DND-41 (cell line): ENCODE results near the gene CACNG3.

Experiments used
- ATAC-seq: fragments of 200-7000 bp; cut with Tn5 transposase; 3 replicates; pipeline ENCODE4 v1.9.1; 2021; ENCODE audit warnings: low read depth; ENCODE audit not compliant: insufficient read depth
- DNase-seq: peaks from one replicate; pipeline ENCODE4 v3.0.0-alpha.2; 2020
- H2AFZ ChIP-seq: 2 replicates; pipeline ENCODE4 v1.6.0; 2012; ENCODE audit warnings: low read depth, low read length
- H3K27ac ChIP-seq: 2 replicates; pipeline ENCODE4 v1.5.1; 2012; ENCODE audit warnings: low read length, inconsistent platforms
- H3K27me3 ChIP-seq: fragments of 200-600 bp; sonication (generic); 2 replicates; pipeline ENCODE4 v1.6.0; 2012; ENCODE audit warnings: low read length, mild to moderate bottlenecking, inconsistent platforms; ENCODE audit not compliant: insufficient read depth, poor library complexity
- H3K36me3 ChIP-seq: 2 replicates; pipeline ENCODE4 v1.5.1; 2012; ENCODE audit warnings: low read length, inconsistent platforms; ENCODE audit not compliant: insufficient read depth
- H3K4me1 ChIP-seq: 2 replicates; pipeline ENCODE4 v1.5.1; 2012; ENCODE audit warnings: mild to moderate bottlenecking, low read length; ENCODE audit not compliant: insufficient read depth
- H3K4me2 ChIP-seq: 2 replicates; pipeline ENCODE4 v1.6.0; 2012; ENCODE audit warnings: mild to moderate bottlenecking, moderate library complexity, low read length, inconsistent platforms; ENCODE audit not compliant: insufficient read depth
- H3K4me3 ChIP-seq, 2 experiments: fragments of 200-600 bp in 1 of 2; shearing (Covaris generic) in 1 of 2; 2 replicates each; pipeline ENCODE4 v1.5.1; 2012 to 2016; ENCODE audit warnings: inconsistent platforms in 2 of 2, low read length in 2 of 2, mild to moderate bottlenecking in 2 of 2, low read depth in 1 of 2, moderate library complexity in 1 of 2
- H3K79me2 ChIP-seq: 2 replicates; pipeline ENCODE4 v1.6.0; 2012; ENCODE audit warnings: low read length, inconsistent platforms; ENCODE audit not compliant: insufficient read depth
- H3K9ac ChIP-seq: 2 replicates; pipeline ENCODE4 v1.6.0; 2012; ENCODE audit warnings: low read depth, mild to moderate bottlenecking, inconsistent platforms, low read length, moderate library complexity
- H3K9me3 ChIP-seq: 2 replicates; pipeline ENCODE4 v1.5.1; 2012; ENCODE audit warnings: low read length, moderate library complexity, mild to moderate bottlenecking, inconsistent platforms; ENCODE audit not compliant: insufficient read depth, severe bottlenecking
- H4K20me1 ChIP-seq: 2 replicates; pipeline ENCODE4 v1.6.0; 2012; ENCODE audit warnings: low read length; ENCODE audit not compliant: insufficient read depth
- CTCF ChIP-seq: IDR thresholded peaks from 2 replicates; pipeline ENCODE4 v1.5.1; 2012; ENCODE audit warnings: borderline replicate concordance, low read length, moderate library complexity, mild to moderate bottlenecking; ENCODE audit not compliant: poor library complexity, severe bottlenecking; ENCODE audit errors: extremely low read depth
- EZH2 ChIP-seq: IDR thresholded peaks from 3 replicates; pipeline ENCODE4 v1.6.1; 2012; ENCODE audit warnings: borderline replicate concordance, low read depth, mild to moderate bottlenecking, moderate library complexity, low read length, inconsistent platforms; ENCODE audit not compliant: severe bottlenecking

CACNG3 gene

GRCh38 chr16:24319126-24319814 is 63.1 kb downstream of the CACNG3 start:
- H2AFZ ChIP-seq = no peak overlapping the region
- DNase-seq (no peak), ATAC-seq (no peak)
- H3K9ac ChIP-seq = no peak overlapping the region
- H3K79me2 ChIP-seq = no peaks in the 10 kb centered on the region
- no peak overlapping the region for H3K4me2 ChIP-seq
- 0 out of 2 replicates have a peak, but pooled peaks cover 4% of the 10 kb centered on the region for H4K20me1 ChIP-seq
- H3K27ac ChIP-seq = no peak overlapping the region
- no peak overlapping the region for H3K4me3 ChIP-seq
- H3K9me3 ChIP-seq = no peaks in the 10 kb centered on the region
- H3K36me3 ChIP-seq = no peaks in the 10 kb centered on the region
- H3K4me1 ChIP-seq = no peaks in the 10 kb centered on the region
- TF ChIP-seq EZH2 = no peak
- TF ChIP-seq CTCF = no peak
- H3K27me3 ChIP-seq = no peaks in the 10 kb centered on the region

GRCh38 chr16:24322106-24322505 is 66.0 kb downstream of the CACNG3 start:
- H3K27me3 ChIP-seq = peaks cover 7% of the 10 kb centered on the region
- H3K79me2 ChIP-seq = no peaks in the 10 kb centered on the region
- H3K9me3 ChIP-seq = no peaks in the 10 kb centered on the region
- no peak overlapping the region for H3K4me3 ChIP-seq
- H3K36me3 ChIP-seq = no peaks in the 10 kb centered on the region
- H3K9ac ChIP-seq = no peak overlapping the region
- no peak overlapping the region for H3K4me2 ChIP-seq
- H3K4me1 ChIP-seq = no peaks in the 10 kb centered on the region
- ATAC-seq (no peak), DNase-seq (no peak)
- TF ChIP-seq EZH2 (no peak), CTCF (no peak)
- no peak overlapping the region for H3K27ac ChIP-seq
- no peak overlapping the region for H2AFZ ChIP-seq
- H4K20me1 ChIP-seq = no peaks in the 10 kb centered on the region

- no peak overlapping the region for H3K4me2 ChIP-seq
- H3K9ac ChIP-seq = no peak overlapping the region
- no peaks in the 10 kb centered on the region for H3K36me3 ChIP-seq
- no peak overlapping the region for H2AFZ ChIP-seq
- H3K27me3 ChIP-seq = peaks cover 10% of the 10 kb centered on the region
- H4K20me1 ChIP-seq = no peaks in the 10 kb centered on the region
- H3K79me2 ChIP-seq = no peaks in the 10 kb centered on the region
- ATAC-seq (no peak), DNase-seq (no peak)
- H3K4me3 ChIP-seq = no peak overlapping the region
- no peaks in the 10 kb centered on the region for H3K4me1 ChIP-seq
- no peak overlapping the region for H3K27ac ChIP-seq
- no peaks in the 10 kb centered on the region for H3K9me3 ChIP-seq
- TF ChIP-seq EZH2 (no peak), CTCF (no peak)
These were observed 68.3 kb downstream of the CACNG3 start for GRCh38 chr16:24324421-24324820.

- H3K4me3 ChIP-seq = no peak overlapping the region
- ATAC-seq (no peak), DNase-seq (no peak)
- H3K9ac ChIP-seq = no peak overlapping the region
- no peak overlapping the region for H3K4me2 ChIP-seq
- no peaks in the 10 kb centered on the region for H3K4me1 ChIP-seq
- no peak overlapping the region for H2AFZ ChIP-seq
- no peak overlapping the region for H3K27ac ChIP-seq
- H4K20me1 ChIP-seq = no peaks in the 10 kb centered on the region
- H3K36me3 ChIP-seq = no peaks in the 10 kb centered on the region
- H3K79me2 ChIP-seq = no peaks in the 10 kb centered on the region
- H3K27me3 ChIP-seq = peaks cover 15% of the 10 kb centered on the region
- H3K9me3 ChIP-seq = no peaks in the 10 kb centered on the region
- TF ChIP-seq CTCF = no peak
- no peak for TF ChIP-seq EZH2
These were observed 72.8 kb downstream of the CACNG3 start for GRCh38 chr16:24328835-24329452.
